Measurements from ENCODE around the gene ZC3H18.

Gene ZC3H18

DNA sequence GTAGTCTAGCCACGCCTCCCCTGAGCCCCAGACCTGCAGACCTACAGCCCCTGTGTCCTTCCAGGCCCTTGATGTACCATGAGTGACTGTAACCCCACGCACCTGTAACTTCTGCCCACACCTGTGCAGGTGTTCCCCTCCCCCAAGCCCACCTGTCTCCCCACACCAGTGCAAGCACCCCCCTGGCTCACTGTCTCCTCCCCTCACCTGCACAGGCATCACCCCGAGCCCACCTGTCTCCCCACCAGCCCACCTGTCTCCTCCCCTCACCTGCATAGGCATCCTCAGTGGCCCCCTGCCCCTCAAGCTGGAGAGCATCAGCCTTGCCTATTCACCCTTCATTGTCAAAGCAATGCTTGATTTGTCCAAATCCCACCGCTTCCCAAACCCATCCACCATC is 32.3 kb upstream of the ZC3H18 start:
- Mint-ChIP-seq H3K4me1 (ENCODE audit: low read depth) (peaks cover 13% of the 10 kb centered on the region), H3K4me3 (no peak overlapping the region), H3K27ac (peak overlapping the region; percentile 64), H3K36me3 (ENCODE audit: low read depth) (peaks cover 12% of the 10 kb centered on the region), H3K27me3 (peaks cover 22% of the 10 kb centered on the region), H3K9me3 (peaks cover 2% of the 10 kb centered on the region)
- DNase-seq: no peak

DNA sequence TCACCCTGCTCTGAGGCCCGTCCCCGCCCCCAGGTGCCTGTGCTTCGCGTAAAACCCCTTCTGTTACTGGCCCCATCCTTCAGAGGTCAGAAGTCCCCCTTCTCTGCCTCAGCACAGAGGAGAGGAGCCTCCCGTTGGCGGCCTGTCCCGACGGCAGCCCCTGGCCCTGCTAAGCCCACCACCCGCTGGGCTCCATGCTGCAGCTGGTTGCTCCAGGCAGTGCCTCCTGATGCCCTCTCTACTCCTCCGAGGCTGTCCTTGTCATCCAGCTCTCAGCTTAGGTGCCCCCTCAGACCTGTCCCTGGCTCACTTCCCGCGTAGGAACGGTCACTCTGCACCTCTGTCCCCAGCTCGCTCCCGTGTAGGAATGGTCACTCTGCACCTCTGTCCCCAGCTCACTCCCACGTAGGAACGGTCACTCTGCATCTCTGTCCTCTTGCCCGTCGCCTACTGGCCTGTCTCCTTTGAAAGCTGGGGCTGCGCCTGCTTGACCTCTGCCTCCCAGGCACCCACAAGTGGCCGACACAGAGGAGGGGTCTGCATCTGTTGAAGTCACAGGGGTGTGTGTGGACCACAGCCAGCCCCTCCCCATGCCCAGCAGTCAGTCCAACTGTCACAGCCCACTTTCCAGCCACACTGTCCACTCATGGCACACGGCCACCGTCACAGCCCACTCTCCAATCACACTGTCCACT is 31.7 kb upstream of the ZC3H18 start:
- peaks cover 22% of the 10 kb centered on the region for H3K27me3 Mint-ChIP-seq
- no peak for DNase-seq
- peaks cover 14% of the 10 kb centered on the region for H3K36me3 Mint-ChIP-seq (ENCODE audit: low read depth)
- peak overlapping the region; percentile 57 for H3K27ac Mint-ChIP-seq
- H3K4me3 Mint-ChIP-seq: no peak overlapping the region
- peaks cover 6% of the 10 kb centered on the region for H3K9me3 Mint-ChIP-seq
- peaks cover 13% of the 10 kb centered on the region for H3K4me1 Mint-ChIP-seq (ENCODE audit: low read depth)

GRCh38 chr16:88539261-88539651 is 30.9 kb upstream of the ZC3H18 start:
- peaks cover 13% of the 10 kb centered on the region for H3K4me1 Mint-ChIP-seq (ENCODE audit: low read depth)
- H3K4me3 Mint-ChIP-seq: no peak overlapping the region

GRCh38 chr16:88539652-88540345 is 30.4 kb upstream of the ZC3H18 start:
- Mint-ChIP-seq H3K4me3 (no peak overlapping the region), H3K9me3 (peaks cover 9% of the 10 kb centered on the region), H3K36me3 (ENCODE audit: low read depth) (peaks cover 14% of the 10 kb centered on the region), H3K27me3 (peaks cover 22% of the 10 kb centered on the region), H3K27ac (no peak overlapping the region), H3K4me1 (ENCODE audit: low read depth) (peaks cover 11% of the 10 kb centered on the region)
- no peak for DNase-seq

More at GRCh38 chr16:88539261-88539651, 30.9 kb upstream of the ZC3H18 start:
- no peak for DNase-seq
- no peak overlapping the region for H3K27ac Mint-ChIP-seq
- H3K9me3 Mint-ChIP-seq: peaks cover 9% of the 10 kb centered on the region
- peaks cover 22% of the 10 kb centered on the region for H3K27me3 Mint-ChIP-seq
- peaks cover 14% of the 10 kb centered on the region for H3K36me3 Mint-ChIP-seq (ENCODE audit: low read depth)

DNA sequence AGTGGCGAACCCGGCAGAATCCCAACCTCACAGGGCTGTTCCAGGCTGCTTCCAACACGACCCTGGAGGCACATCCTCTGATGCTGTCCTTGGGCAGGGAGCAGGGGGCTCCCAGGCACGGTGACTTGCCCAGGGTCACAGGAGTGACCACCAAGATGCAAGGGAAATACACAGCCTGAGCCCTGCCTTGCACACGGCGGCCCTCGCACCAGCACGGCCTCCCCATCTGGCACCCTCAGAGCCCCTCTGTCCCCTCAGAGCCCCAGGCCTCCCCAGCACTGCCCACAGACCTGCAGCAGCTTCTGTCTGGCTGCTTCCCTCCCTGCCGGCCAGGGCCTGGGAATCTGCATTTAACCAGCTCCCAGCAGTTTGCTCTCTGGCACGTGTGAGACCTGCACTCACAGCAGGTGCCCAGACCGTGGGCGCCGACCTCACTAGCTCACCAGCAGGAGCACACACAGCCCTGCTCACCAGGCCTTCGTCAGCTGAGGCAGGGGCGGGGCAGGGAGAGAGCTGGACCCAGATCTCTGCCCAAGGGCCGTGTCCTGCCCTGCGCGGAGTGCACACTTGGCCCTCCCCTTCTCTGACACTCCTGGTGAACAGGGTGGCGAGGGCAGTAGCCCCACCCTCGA is 29.7 kb upstream of the ZC3H18 start:
- Mint-ChIP-seq H3K4me1 (ENCODE audit: low read depth) (peaks cover 6% of the 10 kb centered on the region), H3K9me3 (peaks cover 9% of the 10 kb centered on the region), H3K4me3 (no peak overlapping the region), H3K36me3 (ENCODE audit: low read depth) (peaks cover 9% of the 10 kb centered on the region), H3K27ac (peak overlapping the region; percentile 53), H3K27me3 (peaks cover 27% of the 10 kb centered on the region)
- no peak for DNase-seq

- H3K4me1 Mint-ChIP-seq (ENCODE audit: low read depth): no peaks in the 10 kb centered on the region
- H3K27ac Mint-ChIP-seq: no peak overlapping the region
- peaks cover 37% of the 10 kb centered on the region for H3K27me3 Mint-ChIP-seq
- peaks cover 3% of the 10 kb centered on the region for H3K36me3 Mint-ChIP-seq (ENCODE audit: low read depth)
- H3K9me3 Mint-ChIP-seq: peaks cover 9% of the 10 kb centered on the region
- DNase-seq: no peak
- no peak overlapping the region for H3K4me3 Mint-ChIP-seq
Observed at GRCh38 chr16:88541831-88542616, 28.2 kb upstream of the ZC3H18 start.

GRCh38 chr16:88543230-88543813 is 26.9 kb upstream of the ZC3H18 start:
- no peak overlapping the region for H3K27ac Mint-ChIP-seq
- peaks cover 3% of the 10 kb centered on the region for H3K36me3 Mint-ChIP-seq (ENCODE audit: low read depth)

GRCh38 chr16:88545781-88546180 is 24.4 kb upstream of the ZC3H18 start:
- H3K9me3 Mint-ChIP-seq: peaks cover 9% of the 10 kb centered on the region
- peaks cover 15% of the 10 kb centered on the region for H3K4me1 Mint-ChIP-seq (ENCODE audit: low read depth)
- peaks cover 18% of the 10 kb centered on the region for H3K27me3 Mint-ChIP-seq
- DNase-seq: no peak
- H3K4me3 Mint-ChIP-seq: no peak overlapping the region
- H3K27ac Mint-ChIP-seq: no peak overlapping the region
- peaks cover 3% of the 10 kb centered on the region for H3K36me3 Mint-ChIP-seq (ENCODE audit: low read depth)

More at GRCh38 chr16:88543230-88543813, 26.9 kb upstream of the ZC3H18 start:
- H3K4me3 Mint-ChIP-seq: no peak overlapping the region
- H3K9me3 Mint-ChIP-seq: peaks cover 9% of the 10 kb centered on the region
- no peak for DNase-seq
- peaks cover 37% of the 10 kb centered on the region for H3K27me3 Mint-ChIP-seq
- H3K4me1 Mint-ChIP-seq (ENCODE audit: low read depth): no peaks in the 10 kb centered on the region

DNA sequence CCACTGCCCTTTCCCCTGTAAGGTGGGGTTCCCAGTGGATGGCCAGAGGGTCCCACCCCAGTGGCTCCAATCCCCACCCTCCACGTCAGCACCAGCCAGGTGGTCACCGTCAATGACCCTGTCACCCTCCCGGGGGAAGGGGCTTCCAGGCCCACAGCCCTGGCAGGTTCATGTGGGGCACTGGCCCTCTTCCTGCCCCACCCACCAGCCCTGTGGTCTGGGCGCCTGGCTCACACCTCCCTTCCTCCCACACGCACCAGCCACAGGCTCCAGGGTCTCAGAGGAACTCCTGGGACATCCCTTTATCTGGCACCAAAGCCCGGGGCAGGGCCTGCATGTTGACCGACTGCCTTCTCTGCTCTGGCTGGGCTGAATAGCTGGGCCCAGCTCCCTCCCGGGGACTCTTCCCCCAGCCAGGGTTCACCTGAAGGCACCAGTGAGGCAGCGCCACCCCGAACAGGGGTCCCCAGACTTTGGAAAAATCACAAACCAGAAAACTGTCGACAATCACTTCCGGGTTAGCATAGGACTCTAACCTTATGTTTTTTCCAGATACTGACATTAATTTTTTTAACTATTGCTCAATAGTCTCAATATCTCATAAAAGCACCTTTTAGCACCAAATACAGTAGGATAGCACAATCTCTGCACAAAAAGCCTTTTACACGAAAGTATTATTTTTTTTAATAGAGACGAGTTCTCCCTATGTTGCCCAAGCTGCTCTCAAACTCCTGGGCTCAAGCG is 21.9 kb upstream of the ZC3H18 start:
- no peak overlapping the region for H3K27ac Mint-ChIP-seq
- no peak overlapping the region for H3K4me3 Mint-ChIP-seq
- DNase-seq: no peak
- H3K9me3 Mint-ChIP-seq: peaks cover 5% of the 10 kb centered on the region
- H3K4me1 Mint-ChIP-seq (ENCODE audit: low read depth): peaks cover 19% of the 10 kb centered on the region
- H3K36me3 Mint-ChIP-seq (ENCODE audit: low read depth): peaks cover under 1% of the 10 kb centered on the region
- peaks cover 15% of the 10 kb centered on the region for H3K27me3 Mint-ChIP-seq

GRCh38 chr16:88548985-88549384 is 21.2 kb upstream of the ZC3H18 start:
- H3K36me3 Mint-ChIP-seq (ENCODE audit: low read depth): no peaks in the 10 kb centered on the region
- no peaks in the 10 kb centered on the region for H3K9me3 Mint-ChIP-seq
- peaks cover 19% of the 10 kb centered on the region for H3K4me1 Mint-ChIP-seq (ENCODE audit: low read depth)
- no peak for DNase-seq
- peaks cover 15% of the 10 kb centered on the region for H3K27me3 Mint-ChIP-seq
- H3K27ac Mint-ChIP-seq: no peak overlapping the region
- no peak overlapping the region for H3K4me3 Mint-ChIP-seq

DNA sequence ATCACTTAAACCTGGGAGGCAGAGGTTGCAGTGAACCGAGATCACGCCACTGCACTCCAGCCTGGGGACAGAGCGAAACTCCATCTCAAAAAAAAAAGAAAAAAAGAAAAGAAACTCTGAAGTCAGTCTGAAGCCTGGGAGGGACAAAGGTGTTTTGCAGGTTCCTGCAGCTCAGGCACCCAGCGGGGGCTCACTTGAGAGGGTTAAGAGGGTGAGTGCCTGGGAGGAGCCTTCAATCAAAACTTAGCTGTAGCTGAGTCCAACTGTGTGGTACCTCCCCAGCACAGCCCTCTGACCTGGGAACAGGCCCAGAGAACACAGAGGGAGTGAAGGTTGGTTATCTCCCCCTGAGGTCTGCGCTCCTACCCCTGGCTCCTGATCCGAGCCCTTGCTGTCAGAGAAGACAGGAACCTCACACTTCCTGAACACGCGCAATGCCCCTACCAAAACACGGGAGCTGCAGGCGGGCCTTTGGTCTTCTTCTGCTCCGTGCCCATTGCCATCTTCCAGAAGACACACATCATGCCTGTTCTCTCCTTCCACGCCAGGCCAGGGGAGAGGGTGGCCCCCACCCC is 20.4 kb upstream of the ZC3H18 start:
- DNase-seq: no peak

GRCh38 chr16:88550246-88550661 is 19.9 kb upstream of the ZC3H18 start:
- Mint-ChIP-seq H3K36me3 (ENCODE audit: low read depth) (no peaks in the 10 kb centered on the region), H3K4me3 (peak overlapping the region; percentile 46)
- DNase-seq: no peak

More for the DNA sequence above, 20.4 kb upstream of the ZC3H18 start:
- Mint-ChIP-seq H3K4me3 (peak overlapping the region; percentile 46), H3K27ac (peak overlapping the region; percentile 52), H3K27me3 (peaks cover 15% of the 10 kb centered on the region), H3K36me3 (ENCODE audit: low read depth) (no peaks in the 10 kb centered on the region), H3K4me1 (ENCODE audit: low read depth) (peaks cover 19% of the 10 kb centered on the region), H3K9me3 (no peaks in the 10 kb centered on the region)

GRCh38 chr16:88552166-88552565 is 18.0 kb upstream of the ZC3H18 start:
- peaks cover 6% of the 10 kb centered on the region for H3K9me3 Mint-ChIP-seq
- H3K4me3 Mint-ChIP-seq: no peak overlapping the region
- peak overlapping the region; percentile 23 for H3K27ac Mint-ChIP-seq
- DNase-seq: no peak
- peaks cover 19% of the 10 kb centered on the region for H3K4me1 Mint-ChIP-seq (ENCODE audit: low read depth)
- peaks cover 1% of the 10 kb centered on the region for H3K27me3 Mint-ChIP-seq
- no peaks in the 10 kb centered on the region for H3K36me3 Mint-ChIP-seq (ENCODE audit: low read depth)

More at GRCh38 chr16:88550246-88550661, 19.9 kb upstream of the ZC3H18 start:
- Mint-ChIP-seq H3K27ac (peak overlapping the region; percentile 52), H3K27me3 (peaks cover 12% of the 10 kb centered on the region), H3K4me1 (ENCODE audit: low read depth) (peaks cover 19% of the 10 kb centered on the region), H3K9me3 (no peaks in the 10 kb centered on the region)

All from activated T-cell treated with anti-CD3 and anti-CD28 coated beads, Interleukin-2, amount 50 U/mL, for 24 hours (primary cell).